ENCODE data around the gene FRK.
A peak's percentile ranks its signal among the peaks of the same experiment; 100 is the strongest.

Gene FRK

GRCh38 chr6:116088946-116089345 is 28.3 kb upstream of the FRK start:
- TF ChIP-seq, protein P1, sequence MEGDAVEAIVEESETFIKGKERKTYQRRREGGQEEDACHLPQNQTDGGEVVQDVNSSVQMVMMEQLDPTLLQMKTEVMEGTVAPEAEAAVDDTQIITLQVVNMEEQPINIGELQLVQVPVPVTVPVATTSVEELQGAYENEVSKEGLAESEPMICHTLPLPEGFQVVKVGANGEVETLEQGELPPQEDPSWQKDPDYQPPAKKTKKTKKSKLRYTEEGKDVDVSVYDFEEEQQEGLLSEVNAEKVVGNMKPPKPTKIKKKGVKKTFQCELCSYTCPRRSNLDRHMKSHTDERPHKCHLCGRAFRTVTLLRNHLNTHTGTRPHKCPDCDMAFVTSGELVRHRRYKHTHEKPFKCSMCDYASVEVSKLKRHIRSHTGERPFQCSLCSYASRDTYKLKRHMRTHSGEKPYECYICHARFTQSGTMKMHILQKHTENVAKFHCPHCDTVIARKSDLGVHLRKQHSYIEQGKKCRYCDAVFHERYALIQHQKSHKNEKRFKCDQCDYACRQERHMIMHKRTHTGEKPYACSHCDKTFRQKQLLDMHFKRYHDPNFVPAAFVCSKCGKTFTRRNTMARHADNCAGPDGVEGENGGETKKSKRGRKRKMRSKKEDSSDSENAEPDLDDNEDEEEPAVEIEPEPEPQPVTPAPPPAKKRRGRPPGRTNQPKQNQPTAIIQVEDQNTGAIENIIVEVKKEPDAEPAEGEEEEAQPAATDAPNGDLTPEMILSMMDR (IDR thresholded peaks at IDR 0.05; ENCODE audit: borderline replicate concordance, insufficient read depth, low read depth, low read length), result no peak
- no peak overlapping the region for H3K4me3 ChIP-seq (ENCODE audit: low read depth, low read length)

GRCh38 chr6:116087437-116088027 is 26.8 kb upstream of the FRK start:
- TF ChIP-seq, protein P1 (IDR thresholded peaks at IDR 0.05; ENCODE audit: borderline replicate concordance, insufficient read depth, low read depth, low read length), result no peak
- H3K4me3 ChIP-seq (ENCODE audit: low read depth, low read length), result peak overlapping the region; percentile 3

GRCh38 chr6:116084284-116084683 is 23.6 kb upstream of the FRK start:
- TF ChIP-seq, protein P1 (IDR thresholded peaks at IDR 0.05; ENCODE audit: borderline replicate concordance, insufficient read depth, low read depth, low read length), result no peak

DNA sequence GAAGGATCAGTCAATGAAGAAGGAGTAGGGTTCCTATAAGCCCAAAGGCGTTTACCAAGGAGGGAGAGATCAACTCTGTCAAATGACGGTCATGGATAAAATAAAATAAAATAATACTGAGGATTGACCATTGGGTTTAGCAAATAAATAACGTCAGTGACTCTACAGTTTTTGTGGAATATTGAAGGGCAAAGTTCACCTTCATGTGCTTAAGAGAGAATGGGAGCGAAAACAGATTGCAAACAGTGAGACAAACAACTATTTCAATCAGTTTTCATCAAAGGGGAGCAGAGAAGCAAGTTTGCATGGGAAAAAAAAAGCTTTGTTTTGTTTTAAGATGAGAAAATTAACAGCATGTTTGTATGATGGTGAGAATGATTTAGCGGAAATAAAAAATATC is 22.4 kb upstream of the FRK start:
- TF ChIP-seq, protein P1 (IDR thresholded peaks at IDR 0.05; ENCODE audit: borderline replicate concordance, insufficient read depth, low read depth, low read length), result no peak
- H3K4me3 ChIP-seq (ENCODE audit: low read depth, low read length), result no peak overlapping the region

More at GRCh38 chr6:116084284-116084683, 23.6 kb upstream of the FRK start:
- no peak overlapping the region for H3K4me3 ChIP-seq (ENCODE audit: low read depth, low read length)

- TF ChIP-seq, protein P1 (IDR thresholded peaks at IDR 0.05; ENCODE audit: borderline replicate concordance, insufficient read depth, low read depth, low read length), result no peak
Observed at GRCh38 chr6:116078945-116079344, 18.3 kb upstream of the FRK start.

GRCh38 chr6:116078522-116078921 is 17.8 kb upstream of the FRK start:
- no peak overlapping the region for H3K4me3 ChIP-seq (ENCODE audit: low read depth, low read length)
- TF ChIP-seq, protein P1 (IDR thresholded peaks at IDR 0.05; ENCODE audit: borderline replicate concordance, insufficient read depth, low read depth, low read length), result no peak

More at GRCh38 chr6:116078945-116079344, 18.3 kb upstream of the FRK start:
- H3K4me3 ChIP-seq (ENCODE audit: low read depth, low read length), result no peak overlapping the region

GRCh38 chr6:116074732-116075390 is 14.2 kb upstream of the FRK start:
- TF ChIP-seq, protein P1 (IDR thresholded peaks at IDR 0.05; ENCODE audit: borderline replicate concordance, insufficient read depth, low read depth, low read length), result no peak
- no peak overlapping the region for H3K4me3 ChIP-seq (ENCODE audit: low read depth, low read length)

Measured in GM12875 (cell line).